Neuronal stem cell (in vitro differentiated cells): ENCODE measurements around the gene SIN3A.

Source experiments
- DNase-seq: peaks from one replicate; pipeline ENCODE4 v3.0.0-alpha.2; 2013; ENCODE audit warnings: low spot score
- H2AFZ ChIP-seq: one replicate; pipeline ENCODE4 v1.6.1; 2013; ENCODE audit warnings: mild to moderate bottlenecking, low read length, inconsistent platforms
- H2AK5ac ChIP-seq: 2 replicates; pipeline ENCODE4 v1.6.1; 2013; ENCODE audit warnings: low read depth, mild to moderate bottlenecking, inconsistent platforms, low read length, moderate library complexity, mixed read lengths
- H2BK120ac ChIP-seq: 2 replicates; pipeline ENCODE4 v1.6.1; 2013; ENCODE audit warnings: low read depth, mild to moderate bottlenecking, inconsistent platforms, low read length, moderate library complexity, mixed read lengths
- H2BK12ac ChIP-seq: one replicate; pipeline ENCODE4 v1.6.1; 2013; ENCODE audit warnings: low read length, inconsistent platforms
- H2BK15ac ChIP-seq: 2 replicates; pipeline ENCODE4 v1.6.1; 2013; ENCODE audit warnings: mild to moderate bottlenecking, low read length, inconsistent platforms, mixed read lengths
- H2BK5ac ChIP-seq: one replicate; pipeline ENCODE4 v1.6.1; 2013; ENCODE audit warnings: inconsistent platforms, mild to moderate bottlenecking, low read length, moderate library complexity
- H3K14ac ChIP-seq: one replicate; pipeline ENCODE4 v1.6.1; 2013; ENCODE audit warnings: low read length, inconsistent platforms
- H3K18ac ChIP-seq: 2 replicates; pipeline ENCODE4 v1.6.1; 2013; ENCODE audit warnings: low read length, inconsistent platforms
- H3K23ac ChIP-seq: 2 replicates; pipeline ENCODE4 v1.6.1; 2013; ENCODE audit warnings: low read depth, mild to moderate bottlenecking, mixed read lengths, low read length, inconsistent platforms; ENCODE audit not compliant: poor library complexity
- H3K27ac ChIP-seq: replicated peaks from 3 replicates; pipeline ENCODE4 v1.5.1; 2013; ENCODE audit warnings: low read length, inconsistent platforms
- H3K27me3 ChIP-seq, 3 experiments: 2 replicates each; pipeline ENCODE4 v1.6.1; 2013; ENCODE audit warnings: low read length in 3 of 3, mild to moderate bottlenecking in 2 of 3, inconsistent platforms in 1 of 3, low read depth in 1 of 3, mixed read lengths in 1 of 3, moderate library complexity in 1 of 3; ENCODE audit not compliant: control insufficient read depth in 3 of 3, insufficient read depth in 3 of 3
- H3K36me3 ChIP-seq, 2 donors: replicated peaks in 1 of 2; 2 replicates each; pipeline ENCODE4 v1.6.1; 2013; ENCODE audit warnings: low read length in 2 of 2; ENCODE audit not compliant: control insufficient read depth in 2 of 2, insufficient read depth in 2 of 2
- H3K4ac ChIP-seq: 2 replicates; pipeline ENCODE4 v1.6.1; 2013; ENCODE audit warnings: inconsistent platforms, mild to moderate bottlenecking, low read length, moderate library complexity
- H3K4me1 ChIP-seq, 2 donors: 1 replicate in 1 of 2; 2 replicates in 1 of 2; pipeline ENCODE4 v1.6.1; 2013; ENCODE audit warnings: low read length in 2 of 2, low read depth in 1 of 2; ENCODE audit not compliant: control insufficient read depth in 2 of 2, insufficient read depth in 1 of 2
- H3K4me2 ChIP-seq: one replicate; pipeline ENCODE4 v1.6.1; 2013; ENCODE audit warnings: mild to moderate bottlenecking, low read length, inconsistent platforms; ENCODE audit not compliant: insufficient read depth, poor library complexity, severe bottlenecking
- H3K4me3 ChIP-seq, 2 donors: 2 replicates each; pipeline ENCODE4 v1.5.1; 2013; ENCODE audit warnings: low read length in 2 of 2, mild to moderate bottlenecking in 2 of 2, inconsistent platforms in 1 of 2, moderate library complexity in 1 of 2
- H3K79me1 ChIP-seq: one replicate; pipeline ENCODE4 v1.6.1; 2013; ENCODE audit warnings: low read depth, mild to moderate bottlenecking, inconsistent platforms, low read length, moderate library complexity
- H3K9ac ChIP-seq: one replicate; pipeline ENCODE4 v1.6.1; 2013; ENCODE audit warnings: mild to moderate bottlenecking, low read depth, low read length, inconsistent platforms; ENCODE audit not compliant: poor library complexity
- H3K9me3 ChIP-seq, 2 donors: replicated peaks in 1 of 2; 2 replicates each; pipeline versions ENCODE3 to v1.6.1; 2013; ENCODE audit warnings: low read length in 2 of 2, mild to moderate bottlenecking in 2 of 2, inconsistent platforms in 1 of 2, low read depth in 1 of 2, mixed read lengths in 1 of 2, moderate library complexity in 1 of 2; ENCODE audit not compliant: control insufficient read depth in 2 of 2, insufficient read depth in 1 of 2
- H4K8ac ChIP-seq: one replicate; pipeline ENCODE4 v1.6.1; 2013; ENCODE audit warnings: low read depth, mild to moderate bottlenecking, inconsistent platforms, low read length, moderate library complexity
- H4K91ac ChIP-seq: one replicate; pipeline ENCODE4 v1.6.1; 2013; ENCODE audit warnings: low read length, low read depth, mild to moderate bottlenecking, inconsistent platforms; ENCODE audit not compliant: poor library complexity
- WGBS, 2 donors: extraction: QIAGEN DNeasy Blood & Tissue Kit; methylation state at CpG; one replicate each; pipeline ENCODE4 v1.1.7; 2013; ENCODE audit warnings: missing lambda C conversion rate in 2 of 2, mixed read lengths in 1 of 2; ENCODE audit not compliant: insufficient read length in 2 of 2, insufficient replicate concordance in 1 of 2; ENCODE audit errors: extremely low coverage in 2 of 2; 5-methylcytosine and 5-hydroxymethylcytosine counted together

Gene SIN3A

GRCh38 chr15:75359537-75360250 is 91.8 kb downstream of the SIN3A start:
- Histone ChIP-seq H2BK15ac (no peak overlapping the region), H3K27ac (no peak overlapping the region), H3K4me1 (no peaks in the 10 kb centered on the region), H2AK5ac (no peak overlapping the region), H3K36me3 (peaks cover 38 to 81% of the 10 kb centered on the region in 2 donors), H4K8ac (no peak overlapping the region), H4K91ac (no peak overlapping the region), H2AFZ (no peak overlapping the region), H3K9ac (no peak overlapping the region), H3K4me2 (no peak overlapping the region), H3K14ac (no peak overlapping the region), H2BK120ac (no peak overlapping the region), H3K79me1 (no peaks in the 10 kb centered on the region), H3K4ac (no peak overlapping the region), H3K23ac (no peak overlapping the region), H3K18ac (no peak overlapping the region), H3K9me3 (peaks cover 0 to 2% of the 10 kb centered on the region in 2 donors), H3K4me3 (no peak overlapping the region), H3K27me3 (no peaks in the 10 kb centered on the region), H2BK12ac (no peak overlapping the region), H2BK5ac (peak overlapping the region; percentile 48)
- no peak for DNase-seq
- no CpG with 5 or more reads among the region's 15 CpGs for WGBS, 2 donors

GRCh38 chr15:75358771-75359536 is 92.5 kb downstream of the SIN3A start:
- Histone ChIP-seq H2BK12ac (no peak overlapping the region), H2AFZ (no peak overlapping the region), H3K14ac (no peak overlapping the region), H4K91ac (no peak overlapping the region), H2AK5ac (no peak overlapping the region), H2BK5ac (peak overlapping the region; percentile 66), H3K27ac (no peak overlapping the region), H4K8ac (peak overlapping the region; percentile 43), H3K4me3 (no peak overlapping the region), H2BK15ac (no peak overlapping the region), H3K4ac (no peak overlapping the region), H3K18ac (no peak overlapping the region), H3K27me3 (no peaks in the 10 kb centered on the region), H3K79me1 (no peaks in the 10 kb centered on the region), H3K36me3 (peaks cover 38 to 76% of the 10 kb centered on the region in 2 donors), H3K4me1 (no peaks in the 10 kb centered on the region), H3K23ac (no peak overlapping the region), H2BK120ac (no peak overlapping the region), H3K9ac (no peak overlapping the region), H3K4me2 (no peak overlapping the region), H3K9me3 (peaks cover 0 to 2% of the 10 kb centered on the region in 2 donors)
- no peak for DNase-seq
- WGBS, 2 donors = no CpG with 5 or more reads among the region's 10 CpGs

- Histone ChIP-seq H3K9me3 (peaks cover 0 to 2% of the 10 kb centered on the region in 2 donors), H2BK120ac (no peak overlapping the region), H3K4me1 (no peaks in the 10 kb centered on the region), H3K14ac (no peak overlapping the region), H3K27me3 (no peaks in the 10 kb centered on the region), H2BK12ac (no peak overlapping the region), H3K9ac (peak overlapping the region; percentile 30), H2AK5ac (no peak overlapping the region), H3K18ac (no peak overlapping the region), H3K79me1 (no peaks in the 10 kb centered on the region), H3K23ac (peak overlapping the region; percentile 80), H4K8ac (peak overlapping the region; percentile 43), H3K4me3 (peak overlapping the region in 1 of 2 donors; percentile 60), H3K4me2 (no peak overlapping the region), H3K4ac (no peak overlapping the region), H3K36me3 (peaks cover 36 to 74% of the 10 kb centered on the region in 2 donors), H4K91ac (no peak overlapping the region), H2AFZ (no peak overlapping the region), H2BK15ac (no peak overlapping the region), H2BK5ac (peak overlapping the region; percentile 66), H3K27ac (no peak overlapping the region)
- no peak for DNase-seq
- WGBS, 2 donors = no CpG with 5 or more reads among the region's 17 CpGs
These were observed 93.4 kb downstream of the SIN3A start for GRCh38 chr15:75357976-75358673.

- peaks cover 34 to 58% of the 10 kb centered on the region in 2 donors for H3K36me3 ChIP-seq
- H3K4me3 ChIP-seq = no peak overlapping the region
- H2BK120ac ChIP-seq = no peak overlapping the region
- H4K8ac ChIP-seq = no peak overlapping the region
- H3K4ac ChIP-seq = no peak overlapping the region
- no peak overlapping the region for H2BK12ac ChIP-seq
- no CpG with 5 or more reads among the region's 20 CpGs for whole genome bisulfite sequencing, 2 donors
- H3K9ac ChIP-seq = no peak overlapping the region
- H3K4me1 ChIP-seq = no peaks in the 10 kb centered on the region
- no peak overlapping the region for H3K4me2 ChIP-seq
- H2BK15ac ChIP-seq = no peak overlapping the region
- H2BK5ac ChIP-seq = no peak overlapping the region
- H2AFZ ChIP-seq = no peak overlapping the region
- no peak overlapping the region for H2AK5ac ChIP-seq
- no peak overlapping the region for H3K27ac ChIP-seq
- no peak overlapping the region for H3K14ac ChIP-seq
- H3K79me1 ChIP-seq = no peaks in the 10 kb centered on the region
- no peak overlapping the region for H3K23ac ChIP-seq
- H3K27me3 ChIP-seq = no peaks in the 10 kb centered on the region
- DNase-seq = no peak
- H3K9me3 ChIP-seq = peaks cover 0 to 2% of the 10 kb centered on the region in 2 donors
- no peak overlapping the region for H4K91ac ChIP-seq
- H3K18ac ChIP-seq = no peak overlapping the region
These were observed 95.0 kb downstream of the SIN3A start for GRCh38 chr15:75356517-75356916.
